Stromal cell of bone marrow (primary cell): ENCODE measurements around the gene SNN.

Experiments
- DNase-seq: peaks from one replicate; pipeline ENCODE4 v3.0.0-alpha.2; 2012; ENCODE audit warnings: low read depth

Gene SNN

GRCh38 chr16:11679941-11680911 lies 12.0 kb downstream of the SNN start:
- no peak for DNase-seq

GRCh38 chr16:11681556-11681955 lies 13.3 kb downstream of the SNN start:
- DNase-seq, result no peak

- DNase-seq, result no peak
Measured at GRCh38 chr16:11681976-11682654, 13.9 kb downstream of the SNN start.

- peak; percentile 86 for DNase-seq
Measured at GRCh38 chr16:11682655-11683096, 14.4 kb downstream of the SNN start.

- DNase-seq, result no peak
Measured at GRCh38 chr16:11683145-11683544, 14.9 kb downstream of the SNN start.

- no peak for DNase-seq
Measured at GRCh38 chr16:11684231-11685025, 16.2 kb downstream of the SNN start.

GRCh38 chr16:11685844-11686618 lies 17.8 kb downstream of the SNN start:
- no peak for DNase-seq

GRCh38 chr16:11686713-11687380 lies 18.6 kb downstream of the SNN start:
- DNase-seq, result no peak

GRCh38 chr16:11687601-11688519 lies 19.6 kb downstream of the SNN start:
- no peak for DNase-seq

- no peak for DNase-seq
Measured at GRCh38 chr16:11688520-11688886, 20.2 kb downstream of the SNN start.

- DNase-seq, result no peak
Measured at GRCh38 chr16:11689031-11689840, 21.0 kb downstream of the SNN start.

GRCh38 chr16:11691235-11691634 lies 23.0 kb downstream of the SNN start:
- DNase-seq, result no peak

GRCh38 chr16:11691771-11692170 lies 23.5 kb downstream of the SNN start:
- no peak for DNase-seq

GRCh38 chr16:11692171-11692570 lies 23.9 kb downstream of the SNN start:
- no peak for DNase-seq

GRCh38 chr16:11692651-11693050 lies 24.4 kb downstream of the SNN start:
- no peak for DNase-seq

- no peak for DNase-seq
Measured at GRCh38 chr16:11696266-11697012, 28.2 kb downstream of the SNN start.

GRCh38 chr16:11697319-11697718 lies 29.1 kb downstream of the SNN start:
- no peak for DNase-seq

GRCh38 chr16:11698271-11698689 lies 30.0 kb downstream of the SNN start:
- no peak for DNase-seq
